Measurements from ENCODE around the gene KCTD15.

Gene KCTD15

GRCh38 chr19:33795370-33796163 lies 1.1 kb upstream of the KCTD15 start:
- DNase-seq (ENCODE audit: low read depth in 1 of 2, low spot score in 1 of 2), result peak; percentile 16 to 48

DNA sequence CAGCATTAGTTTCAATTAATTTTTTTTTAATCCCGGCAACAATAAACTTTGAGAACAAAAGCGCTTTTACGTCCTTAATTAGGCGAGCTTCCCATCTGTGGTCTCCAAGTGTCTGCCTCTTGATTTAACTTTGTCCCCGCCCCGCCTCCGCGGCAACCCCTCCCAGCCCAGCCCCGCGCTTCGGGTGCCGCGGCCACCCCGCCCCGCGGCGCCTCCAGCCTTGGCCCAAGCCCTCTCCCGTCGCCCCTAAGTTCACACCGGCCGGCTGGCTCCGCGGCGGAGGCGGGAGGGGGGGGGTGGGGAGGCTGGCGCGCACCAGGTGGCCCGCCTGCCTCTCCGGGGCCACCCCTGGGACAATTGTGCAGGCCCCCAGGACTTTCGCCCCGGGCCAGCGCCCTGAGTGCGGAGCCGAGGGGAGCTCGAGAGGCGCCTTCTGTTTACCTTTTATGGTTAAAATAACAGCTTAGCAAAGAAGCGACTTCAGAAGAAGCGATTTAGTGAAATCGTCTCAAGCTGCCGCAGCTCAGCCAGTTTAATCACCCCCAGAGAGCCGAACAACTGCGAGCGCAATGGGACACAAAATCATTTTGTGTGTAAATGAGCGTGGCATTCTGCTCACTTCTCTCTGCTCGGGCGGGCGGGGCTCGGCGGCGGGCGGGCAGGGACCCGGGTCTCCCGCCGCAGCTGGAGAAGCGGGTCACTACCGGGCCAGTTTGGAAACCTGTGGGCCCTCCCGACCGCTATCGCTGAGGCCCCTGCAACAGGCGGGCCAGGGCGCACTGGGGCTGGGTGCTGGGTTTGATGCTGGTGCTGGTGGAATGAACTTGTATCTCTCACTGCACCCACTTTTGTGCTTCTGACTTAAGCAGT lies 1.4 kb downstream of the KCTD15 start:
- no peak for DNase-seq (ENCODE audit: low read depth in 1 of 2, low spot score in 1 of 2)

DNA sequence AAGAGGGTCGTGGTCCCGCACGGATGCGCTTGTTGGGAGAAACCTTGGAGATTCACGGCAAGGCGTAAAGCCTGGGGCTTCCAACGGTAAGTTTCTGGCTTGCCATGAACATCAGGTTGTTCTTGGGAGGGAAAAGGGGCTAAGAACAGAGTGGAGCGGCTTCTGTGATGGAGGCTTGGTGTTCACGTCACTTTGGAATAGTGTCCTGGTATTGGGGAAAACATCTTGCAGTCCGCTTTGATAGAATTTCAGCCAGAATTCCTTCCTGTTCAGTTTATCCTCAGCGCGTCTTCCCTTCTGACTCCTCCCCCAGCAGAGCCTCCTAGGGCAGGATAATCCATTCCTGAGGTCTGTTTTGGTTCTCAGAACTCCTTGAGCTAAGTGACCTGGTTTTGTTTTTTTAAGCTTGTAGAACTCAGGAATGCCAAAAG lies 2.0 kb downstream of the KCTD15 start:
- no peak for DNase-seq (ENCODE audit: low read depth in 1 of 2, low spot score in 1 of 2)

DNA sequence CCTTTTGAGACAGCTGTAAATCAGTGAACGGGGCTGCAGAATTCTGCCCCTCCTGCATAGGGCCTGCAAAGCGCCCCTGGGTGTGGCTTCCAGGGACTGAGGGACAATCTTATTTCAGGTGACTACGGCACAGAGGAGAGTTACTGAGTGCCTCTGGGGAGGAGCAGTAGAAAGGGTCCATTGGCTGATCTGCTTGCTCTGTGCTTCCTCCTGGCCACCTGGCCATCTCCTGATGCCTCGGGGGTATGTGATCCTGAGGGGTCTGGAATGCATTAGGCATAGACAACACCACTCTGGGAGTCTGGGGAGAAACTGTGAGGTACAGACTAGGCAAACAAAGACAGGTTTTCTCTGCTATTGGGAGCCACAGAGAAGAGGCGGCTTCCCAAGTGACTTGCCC lies 2.8 kb downstream of the KCTD15 start:
- DNase-seq (ENCODE audit: low read depth in 1 of 2, low spot score in 1 of 2), result no peak

GRCh38 chr19:33800012-33800680 lies 3.5 kb downstream of the KCTD15 start:
- DNase-seq (ENCODE audit: low read depth in 1 of 2, low spot score in 1 of 2), result no peak

DNA sequence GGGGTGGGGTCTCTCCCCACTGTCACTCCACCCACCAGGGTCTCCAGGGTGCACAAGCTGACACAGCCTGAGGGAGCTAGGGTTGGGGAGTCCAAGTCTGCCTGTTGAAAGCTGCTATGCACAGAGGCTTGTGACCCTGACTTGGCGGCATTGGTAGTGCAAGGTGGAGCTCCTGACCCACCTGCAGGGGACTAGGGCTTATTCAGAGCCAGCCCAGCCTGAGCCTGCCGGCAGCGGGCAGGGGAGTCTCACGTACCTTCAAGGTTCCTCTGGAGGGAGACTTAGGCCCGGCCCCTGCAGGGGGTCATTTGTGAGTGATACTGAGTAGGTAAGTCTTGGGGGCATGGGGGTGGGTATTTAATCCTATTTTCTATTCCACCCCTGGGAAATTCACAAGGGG lies 4.7 kb downstream of the KCTD15 start:
- DNase-seq (ENCODE audit: low read depth in 1 of 2, low spot score in 1 of 2), result no peak

- DNase-seq (ENCODE audit: low read depth in 1 of 2, low spot score in 1 of 2), result no peak
These were observed 5.3 kb downstream of the KCTD15 start for GRCh38 chr19:33802001-33802400.

- DNase-seq (ENCODE audit: low read depth in 1 of 2, low spot score in 1 of 2), result no peak
These were observed 6.1 kb downstream of the KCTD15 start for GRCh38 chr19:33802801-33803200.

- DNase-seq (ENCODE audit: low read depth in 1 of 2, low spot score in 1 of 2), result no peak
These were observed 6.7 kb downstream of the KCTD15 start for GRCh38 chr19:33803383-33803782.

DNA sequence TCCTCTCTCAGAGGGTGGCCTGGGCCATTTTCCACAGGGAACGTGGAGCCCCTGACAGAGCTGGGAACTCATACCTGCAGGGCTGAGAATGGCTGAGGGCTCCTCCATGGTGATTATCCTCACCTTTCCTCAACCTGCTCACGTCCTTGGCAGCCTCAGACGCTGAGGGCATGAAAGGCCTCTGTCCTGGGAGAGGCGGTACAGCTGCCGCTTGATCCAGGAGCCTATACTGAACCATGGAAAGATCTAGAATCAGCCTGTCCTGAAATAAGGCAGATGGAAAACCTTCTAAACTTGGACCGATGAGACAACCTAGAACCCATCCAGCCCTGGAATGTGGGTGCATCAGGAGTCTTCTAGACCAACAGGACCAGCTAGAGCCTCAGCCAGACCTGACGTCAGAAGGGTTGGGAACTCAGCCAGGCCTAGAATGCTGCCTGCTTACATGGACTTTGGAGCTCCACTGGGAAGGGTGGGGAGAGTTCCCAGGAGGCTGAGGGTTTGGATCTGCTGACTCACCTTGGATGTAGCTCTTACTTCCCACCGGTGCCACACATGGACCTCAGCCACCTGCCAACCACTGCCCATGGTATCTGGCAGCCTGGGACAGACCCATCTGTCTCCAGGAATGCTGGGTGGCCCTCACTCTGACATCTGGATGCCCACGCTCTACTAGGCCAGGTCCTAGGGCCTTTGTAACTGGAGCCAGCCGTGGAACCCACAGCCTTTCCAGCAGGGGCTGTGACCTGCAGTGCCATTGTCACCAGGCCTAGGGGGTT lies 7.5 kb downstream of the KCTD15 start:
- no peak for DNase-seq (ENCODE audit: low read depth in 1 of 2, low spot score in 1 of 2)

DNA sequence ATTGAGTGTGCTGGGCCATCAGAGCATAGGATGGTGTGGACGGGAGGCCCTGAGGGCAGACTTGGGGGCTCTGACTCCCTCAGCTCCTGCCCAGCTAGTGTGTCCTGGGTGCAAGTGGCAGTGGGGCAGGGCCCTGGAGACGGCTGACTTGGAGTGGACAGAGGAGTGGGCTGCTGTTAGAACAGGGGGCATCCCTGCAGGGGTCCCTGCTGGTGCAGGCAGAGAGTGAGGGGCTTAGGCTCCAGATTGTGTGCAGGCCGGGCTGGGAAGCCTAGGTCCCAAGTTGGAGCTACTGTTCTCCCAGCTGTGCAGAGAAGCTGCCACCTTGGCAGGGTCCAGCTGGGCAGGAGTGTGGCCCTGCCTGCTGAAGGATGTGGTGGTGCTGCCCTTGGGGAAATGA lies 8.6 kb downstream of the KCTD15 start:
- no peak for DNase-seq (ENCODE audit: low read depth in 1 of 2, low spot score in 1 of 2)

DNA sequence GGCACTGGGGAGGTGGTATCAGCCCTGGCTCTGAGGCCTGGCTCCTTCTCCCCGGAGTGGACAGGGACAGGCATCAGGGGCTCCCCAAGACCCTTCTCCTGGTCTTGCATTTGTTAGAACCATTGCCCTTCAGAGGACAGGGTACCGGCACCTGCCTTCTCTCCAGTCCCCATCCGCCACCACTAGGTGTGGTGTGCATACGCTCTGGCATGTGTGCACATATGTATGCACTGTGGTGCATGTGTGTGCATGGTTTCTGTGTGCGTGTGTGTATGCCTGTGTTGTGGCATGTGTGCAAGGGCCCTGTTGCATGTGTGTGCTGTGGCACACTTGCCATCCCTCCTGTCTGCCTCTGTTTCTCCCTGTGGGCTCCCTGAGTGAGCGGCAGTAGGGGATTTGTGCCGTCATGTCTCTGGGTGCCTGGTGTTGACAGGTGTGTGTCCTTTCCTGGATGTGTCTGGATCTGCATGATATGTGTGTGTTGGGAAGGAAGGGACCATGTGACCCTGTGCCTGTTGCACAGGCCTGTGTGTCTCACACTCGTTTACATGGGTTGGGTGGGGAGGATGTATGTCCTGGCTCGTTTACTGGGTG lies 9.3 kb downstream of the KCTD15 start:
- DNase-seq (ENCODE audit: low read depth in 1 of 2, low spot score in 1 of 2), result no peak

GRCh38 chr19:33806434-33806881 lies 9.8 kb downstream of the KCTD15 start:
- DNase-seq (ENCODE audit: low read depth in 1 of 2, low spot score in 1 of 2), result no peak

DNA sequence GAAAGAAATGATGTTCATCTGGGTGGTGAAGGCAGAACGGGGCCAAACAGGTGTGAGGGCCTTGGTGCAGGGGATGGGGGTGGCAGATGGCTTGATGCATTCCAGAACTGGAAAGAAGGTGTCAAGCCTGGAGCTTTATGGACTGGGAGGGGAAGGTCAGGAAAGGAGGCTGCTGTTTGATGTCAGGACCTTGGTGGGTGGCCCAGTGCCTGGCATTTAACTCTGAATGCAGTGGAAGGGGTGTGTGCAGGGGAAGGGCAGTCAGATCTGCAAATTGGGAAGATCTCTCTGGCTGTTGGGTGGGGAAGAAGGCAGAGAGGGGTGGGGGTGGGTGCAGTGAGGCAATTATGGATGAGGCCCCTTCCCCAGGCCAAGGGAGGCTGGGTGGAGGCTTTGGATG lies 11.7 kb downstream of the KCTD15 start:
- DNase-seq (ENCODE audit: low read depth in 1 of 2, low spot score in 1 of 2), result no peak

- DNase-seq (ENCODE audit: low read depth in 1 of 2, low spot score in 1 of 2), result no peak
These were observed 13.3 kb downstream of the KCTD15 start for GRCh38 chr19:33809960-33810359.

DNA sequence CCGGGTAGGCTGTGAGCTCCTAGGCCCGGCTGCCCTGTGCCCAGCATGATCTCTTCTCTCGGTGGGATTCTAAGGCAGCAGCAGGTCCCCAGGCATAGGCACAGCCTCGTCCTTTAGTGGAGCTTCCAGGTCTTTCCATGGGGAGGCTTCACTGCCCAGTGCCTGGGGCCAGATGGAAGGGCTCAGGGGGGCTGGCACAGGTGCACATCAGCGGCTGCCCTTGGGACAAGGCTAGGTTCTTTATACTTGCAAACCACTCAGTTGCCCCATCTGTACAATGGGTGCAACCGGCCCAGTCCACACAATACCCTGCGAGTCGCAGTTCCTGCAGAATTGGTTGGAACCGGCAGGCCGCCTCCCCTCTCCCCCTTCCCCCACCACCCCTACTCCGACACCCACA lies 14.2 kb downstream of the KCTD15 start:
- DNase-seq (ENCODE audit: low read depth in 1 of 2, low spot score in 1 of 2), result no peak

DNA sequence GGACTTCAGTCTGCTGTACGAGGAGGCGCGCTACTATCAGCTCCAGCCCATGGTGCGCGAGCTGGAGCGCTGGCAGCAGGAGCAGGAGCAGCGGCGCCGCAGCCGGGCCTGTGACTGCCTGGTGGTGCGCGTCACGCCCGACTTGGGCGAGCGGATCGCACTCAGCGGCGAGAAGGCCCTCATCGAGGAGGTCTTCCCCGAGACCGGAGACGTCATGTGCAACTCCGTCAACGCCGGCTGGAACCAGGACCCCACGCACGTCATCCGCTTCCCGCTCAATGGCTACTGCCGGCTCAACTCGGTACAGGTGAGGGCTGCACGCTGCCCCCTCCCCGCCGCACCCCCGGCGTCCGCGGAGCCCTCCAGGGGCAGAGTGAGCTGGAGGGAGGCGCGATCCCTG lies 14.6 kb downstream of the KCTD15 start:
- no peak for DNase-seq (ENCODE audit: low read depth in 1 of 2, low spot score in 1 of 2)

DNA sequence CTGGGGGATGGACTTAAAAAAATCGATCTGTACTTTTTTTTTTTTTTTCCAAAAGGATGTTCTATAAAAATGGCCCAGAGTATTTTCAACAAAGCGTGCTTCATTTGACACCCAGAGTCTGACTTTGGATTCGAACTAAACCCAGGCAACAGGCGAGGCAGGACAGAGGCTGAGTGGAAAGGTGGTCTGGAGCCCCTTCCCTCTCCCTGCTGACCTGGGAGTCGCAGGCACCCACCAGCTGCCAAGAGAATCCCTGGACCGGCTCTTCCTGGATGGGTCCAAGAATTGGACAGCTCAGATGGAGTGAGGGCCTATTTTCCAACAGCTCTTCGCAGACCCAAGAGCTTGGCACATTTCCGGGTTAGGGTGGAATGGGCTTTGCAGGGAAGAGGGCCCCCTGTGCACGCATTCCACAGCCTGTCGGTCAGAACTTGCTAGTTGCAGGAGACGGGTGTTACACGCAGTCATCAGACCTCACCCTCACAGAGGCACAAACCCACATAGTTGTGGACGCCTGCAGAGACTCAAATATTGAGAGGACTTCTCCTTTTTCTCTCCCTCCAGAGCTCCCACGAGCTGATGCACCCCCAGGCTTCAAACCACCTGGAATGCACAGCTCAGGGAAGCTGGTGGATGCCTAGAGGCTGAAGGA lies 15.2 kb downstream of the KCTD15 start:
- no peak for DNase-seq (ENCODE audit: low read depth in 1 of 2, low spot score in 1 of 2)

DNA sequence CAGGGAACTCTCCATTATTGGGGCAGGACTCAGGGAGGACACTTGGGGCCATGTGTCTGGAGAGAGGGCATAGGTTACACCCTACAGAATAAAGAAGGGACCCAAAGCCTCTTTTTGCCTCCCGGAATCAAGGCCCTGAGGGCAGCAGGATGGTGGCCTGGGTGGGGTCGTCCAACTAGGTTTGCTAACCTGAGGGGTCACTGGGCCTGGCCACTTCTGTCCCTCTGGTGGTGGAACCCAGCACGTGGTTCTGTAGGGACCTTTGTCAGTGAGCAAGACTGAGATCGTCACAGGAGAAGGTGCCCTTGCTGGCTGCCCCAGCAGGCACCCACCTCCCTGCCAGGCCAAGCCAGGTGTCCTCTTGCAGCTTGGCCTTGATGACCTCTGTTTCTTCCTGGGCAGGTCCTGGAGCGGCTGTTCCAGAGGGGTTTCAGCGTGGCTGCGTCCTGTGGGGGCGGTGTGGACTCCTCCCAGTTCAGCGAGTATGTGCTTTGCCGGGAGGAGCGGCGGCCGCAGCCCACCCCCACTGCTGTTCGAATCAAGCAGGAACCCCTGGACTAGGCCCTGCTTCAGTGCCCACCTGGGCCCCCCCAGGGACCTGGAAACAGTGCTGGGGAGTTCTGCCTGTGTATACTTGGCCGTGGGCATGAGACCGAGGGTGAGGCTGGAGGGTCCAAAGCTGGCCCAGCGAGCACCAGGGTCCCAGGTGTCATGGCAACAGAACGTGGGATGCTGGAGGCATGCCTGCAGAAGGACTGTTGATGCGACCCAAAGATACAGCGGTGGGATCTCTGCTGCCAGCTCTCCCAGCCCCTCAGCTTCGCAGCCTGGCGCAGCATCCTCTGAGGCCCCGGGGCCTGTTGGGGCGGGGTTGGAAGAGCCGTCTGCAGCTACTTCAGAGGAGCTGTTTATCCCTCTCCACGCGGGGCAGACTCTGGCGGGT lies 16.0 kb downstream of the KCTD15 start:
- DNase-seq (ENCODE audit: low read depth in 1 of 2, low spot score in 1 of 2), result no peak

Data from activated CD4-positive, alpha-beta T cell treated with anti-CD3 and anti-CD28 coated beads, Interleukin-2, amount 50 U/mL, for 24 hours (primary cell).